DMS153 treated with DMSO at 0.1 percent for 48 hours (cell line): ENCODE results near the gene TMEM154.
"Not testable (repeated sequence)": the region's sequence is repeated elsewhere in the genome, so short reads cannot be mapped to it uniquely, and the experiment has no call there.

Experiments used
- DNase-seq: peaks from one replicate; lab custom pipeline; 2025; ENCODE audit not compliant: unreplicated experiment; lab: John Stamatoyannopoulos, UW

TMEM154 gene

GRCh38 chr4:152672206-152673092 lies 7.3 kb downstream of the TMEM154 start:
- DNase-seq: no peak

- DNase-seq: no peak
Measured at GRCh38 chr4:152668338-152668964, 11.3 kb downstream of the TMEM154 start.

GRCh38 chr4:152667781-152668180 lies 12.0 kb downstream of the TMEM154 start:
- no peak for DNase-seq

- no peak for DNase-seq
Measured at GRCh38 chr4:152666946-152667345, 12.9 kb downstream of the TMEM154 start.

- no peak for DNase-seq
Measured at GRCh38 chr4:152665691-152666395, 14.0 kb downstream of the TMEM154 start.

- not testable (repeated sequence) for DNase-seq
Measured at GRCh38 chr4:152664067-152664378, 15.8 kb downstream of the TMEM154 start.

- DNase-seq: no peak
Measured at GRCh38 chr4:152663203-152664066, 16.4 kb downstream of the TMEM154 start.

GRCh38 chr4:152661649-152662048 lies 18.1 kb downstream of the TMEM154 start:
- DNase-seq: no peak

GRCh38 chr4:152660526-152660925 lies 19.3 kb downstream of the TMEM154 start:
- DNase-seq: no peak

- no peak for DNase-seq
Measured at GRCh38 chr4:152659806-152660205, 20.0 kb downstream of the TMEM154 start.

GRCh38 chr4:152657657-152658056 lies 22.1 kb downstream of the TMEM154 start:
- DNase-seq: no peak

GRCh38 chr4:152655272-152656129 lies 24.3 kb downstream of the TMEM154 start:
- DNase-seq: no peak

GRCh38 chr4:152652102-152652501 lies 27.7 kb downstream of the TMEM154 start:
- DNase-seq: no peak

- DNase-seq: no peak
Measured at GRCh38 chr4:152651473-152652060, 28.2 kb downstream of the TMEM154 start.

GRCh38 chr4:152646221-152646620 lies 33.6 kb downstream of the TMEM154 start:
- DNase-seq: peak; percentile 12

GRCh38 chr4:152644130-152644529 lies 35.7 kb downstream of the TMEM154 start:
- DNase-seq: no peak

- DNase-seq: no peak
Measured at GRCh38 chr4:152643153-152644035, 36.4 kb downstream of the TMEM154 start.

GRCh38 chr4:152640058-152640921 lies 39.5 kb downstream of the TMEM154 start:
- peak; percentile 95 for DNase-seq
